GM12878 (cell line): ENCODE data around the gene NCMAP.

Experiments used
- ZBTB33 ChIP-seq: fragments of 450-650 bp; IDR thresholded peaks from 2 replicates; pipeline ENCODE4 v1.6.1; 2017; ENCODE audit warnings: mild to moderate bottlenecking
- ZNF274 ChIP-seq: IDR thresholded peaks from one replicate; pipeline ENCODE4 v1.8.0; 2011; ENCODE audit not compliant: insufficient read length, insufficient read depth

- TF ChIP-seq ZBTB33 (no peak), ZNF274 (no peak)
Measured at GRCh38 chr1:24567792-24568388, 12.0 kb downstream of the NCMAP start.
